Stomach smooth muscle (tissue), 2 donors: Measurements from ENCODE around the gene ATP11A.
"Not testable (repeated sequence)": the region's sequence is repeated elsewhere in the genome, so short reads cannot be mapped to it uniquely, and the experiment has no call there.

ENCODE experiments used
- H3K27ac ChIP-seq: one replicate; pipeline ENCODE4 v1.7.0; 2013; ENCODE audit warnings: mild to moderate bottlenecking, low read length, inconsistent platforms
- H3K27me3 ChIP-seq, 2 donors: one replicate each; pipeline ENCODE4 v1.7.0; 2013; ENCODE audit warnings: low read length in 2 of 2; ENCODE audit not compliant: insufficient read depth in 2 of 2, control insufficient read depth in 1 of 2
- H3K36me3 ChIP-seq, 2 donors: one replicate each; pipeline ENCODE4 v1.7.0; 2013; ENCODE audit warnings: low read length in 2 of 2; ENCODE audit not compliant: control insufficient read depth in 2 of 2, insufficient read depth in 2 of 2
- H3K4me1 ChIP-seq: one replicate; pipeline ENCODE4 v1.7.0; 2013; ENCODE audit warnings: low read length; ENCODE audit not compliant: control insufficient read depth, insufficient read depth
- H3K4me3 ChIP-seq, 2 donors: one replicate each; pipeline ENCODE4 v1.7.0; 2013; ENCODE audit warnings: low read length in 2 of 2
- H3K9ac ChIP-seq, 2 donors: one replicate each; pipeline ENCODE4 v1.7.0; 2013; ENCODE audit warnings: low read length in 2 of 2, mild to moderate bottlenecking in 1 of 2
- H3K9me3 ChIP-seq, 2 donors: one replicate each; pipeline ENCODE4 v1.7.0; 2013; ENCODE audit warnings: low read length in 2 of 2; ENCODE audit not compliant: control insufficient read depth in 2 of 2
- donor health status: healthy.
- donor health status: Pancreatic carcinoma.

The ATP11A gene

DNA sequence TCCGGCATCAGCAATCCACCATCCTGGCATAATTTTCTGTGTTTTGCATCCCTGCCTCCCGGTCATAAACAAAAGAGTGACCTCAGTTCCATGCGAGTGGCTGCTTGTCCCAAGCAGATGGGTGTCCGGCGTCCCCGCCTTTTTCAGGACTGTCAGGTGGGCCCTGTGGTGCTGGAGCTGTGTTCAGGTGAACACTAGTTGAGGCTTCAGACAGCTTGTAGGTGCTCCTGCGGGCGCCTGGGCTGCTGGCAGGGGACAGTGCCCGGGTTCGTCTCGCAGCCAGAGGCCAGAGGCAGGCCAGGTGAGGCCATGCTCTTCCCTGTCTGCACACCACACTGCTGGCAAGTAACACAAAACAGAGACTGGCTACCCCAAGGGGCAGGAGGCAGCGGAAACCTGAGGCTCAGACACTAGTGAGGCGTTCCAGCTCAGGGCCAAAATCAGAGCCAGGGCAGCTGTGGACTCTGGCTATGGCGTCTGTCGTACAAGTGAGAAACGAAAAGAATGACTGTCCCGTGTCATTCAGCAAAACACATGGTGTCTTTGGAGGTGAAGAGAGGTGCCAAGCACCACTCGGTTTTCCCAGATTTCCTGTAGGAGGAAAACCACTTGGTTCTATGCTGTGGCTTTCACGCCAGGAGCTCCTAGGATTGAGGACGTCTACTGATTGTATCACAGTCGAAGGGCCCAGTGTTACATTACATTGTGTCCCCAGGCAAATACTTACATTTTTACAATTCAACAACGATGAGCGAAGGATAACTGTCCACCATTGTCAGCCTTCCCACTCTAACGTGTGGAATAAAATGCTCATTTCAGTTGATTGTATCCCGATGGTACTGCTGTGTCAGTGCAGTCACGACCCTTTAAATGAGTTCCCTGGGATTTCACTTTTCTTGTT lies 104.0 kb downstream of the ATP11A start:
- no peaks in the 10 kb centered on the region for H3K9me3 ChIP-seq
- H3K4me1 ChIP-seq: no peaks in the 10 kb centered on the region
- peaks cover 0 to 2% of the 10 kb centered on the region in 2 donors for H3K36me3 ChIP-seq
- no peak overlapping the region for H3K27ac ChIP-seq
- H3K9ac ChIP-seq: no peak overlapping the region
- H3K27me3 ChIP-seq: no peaks in the 10 kb centered on the region
- no peak overlapping the region for H3K4me3 ChIP-seq

DNA sequence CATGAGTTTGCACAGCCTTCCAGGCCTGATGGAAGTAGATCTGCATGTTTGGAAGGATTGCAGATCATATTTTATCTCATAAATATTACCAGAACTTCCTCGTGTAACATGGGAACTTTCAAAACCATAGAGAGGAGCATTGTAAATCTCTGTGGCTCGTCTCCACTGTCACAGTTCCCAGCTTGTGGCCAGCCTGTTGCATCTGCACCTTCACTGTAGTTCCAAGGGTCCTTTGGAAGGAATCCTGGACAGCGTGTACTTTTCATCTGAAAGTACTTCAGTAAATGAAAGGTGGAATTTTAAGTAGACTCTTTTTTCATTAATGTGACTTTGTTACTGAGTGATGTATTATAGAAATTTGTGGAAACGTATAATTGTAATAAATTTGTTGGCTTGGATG lies 105.4 kb downstream of the ATP11A start:
- Histone ChIP-seq H3K4me1 (no peaks in the 10 kb centered on the region), H3K27ac (no peak overlapping the region), H3K27me3 (no peaks in the 10 kb centered on the region), H3K9ac (no peak overlapping the region), H3K36me3 (peaks cover 0 to 2% of the 10 kb centered on the region in 2 donors), H3K9me3 (no peaks in the 10 kb centered on the region), H3K4me3 (no peak overlapping the region)

DNA sequence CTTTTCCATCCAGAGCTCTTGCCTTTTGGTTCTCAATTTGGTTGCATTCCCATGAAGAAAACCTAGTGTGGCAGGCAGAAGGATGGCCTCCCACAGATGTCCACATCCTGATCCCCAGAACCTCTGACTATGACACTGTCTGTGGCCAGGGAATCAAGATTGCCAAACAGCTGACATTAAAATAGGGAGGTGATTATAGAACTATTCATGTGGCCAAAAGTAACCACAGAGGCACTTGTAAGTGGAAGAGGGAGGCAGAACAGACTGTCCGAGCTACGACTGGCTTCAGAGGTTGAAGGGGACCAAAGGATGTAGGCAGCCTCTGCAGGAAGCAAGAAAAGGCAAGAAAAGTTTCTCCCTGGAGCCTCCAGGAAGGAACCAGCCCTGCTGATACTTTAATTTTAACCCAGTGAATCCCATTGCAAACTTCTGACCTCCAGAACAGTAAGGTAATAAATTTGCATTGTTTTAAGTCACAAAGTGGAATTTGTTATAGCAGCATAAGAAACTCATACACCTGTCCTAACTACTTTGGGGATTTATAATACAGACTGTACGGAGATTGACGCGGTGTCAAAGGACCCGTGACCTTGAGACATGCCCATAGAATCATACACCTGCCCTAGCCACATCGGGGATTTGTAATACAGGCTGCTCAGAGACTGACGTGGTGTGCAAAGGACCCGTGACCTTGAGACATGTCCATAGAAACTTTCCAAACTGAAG lies 106.5 kb downstream of the ATP11A start:
- H3K9me3 ChIP-seq: no peaks in the 10 kb centered on the region
- H3K27me3 ChIP-seq: no peaks in the 10 kb centered on the region
- no peak overlapping the region for H3K4me3 ChIP-seq
- H3K4me1 ChIP-seq: no peaks in the 10 kb centered on the region
- no peak overlapping the region for H3K9ac ChIP-seq
- no peak overlapping the region for H3K27ac ChIP-seq
- H3K36me3 ChIP-seq: peaks cover 0 to 2% of the 10 kb centered on the region in 2 donors

- Histone ChIP-seq H3K27me3 (no peaks in the 10 kb centered on the region), H3K27ac (no peak overlapping the region), H3K9ac (no peak overlapping the region), H3K9me3 (no peaks in the 10 kb centered on the region), H3K4me1 (no peaks in the 10 kb centered on the region), H3K4me3 (no peak overlapping the region), H3K36me3 (no peaks in the 10 kb centered on the region)
Measured at GRCh38 chr13:112799394-112799793, 109.6 kb downstream of the ATP11A start.

DNA sequence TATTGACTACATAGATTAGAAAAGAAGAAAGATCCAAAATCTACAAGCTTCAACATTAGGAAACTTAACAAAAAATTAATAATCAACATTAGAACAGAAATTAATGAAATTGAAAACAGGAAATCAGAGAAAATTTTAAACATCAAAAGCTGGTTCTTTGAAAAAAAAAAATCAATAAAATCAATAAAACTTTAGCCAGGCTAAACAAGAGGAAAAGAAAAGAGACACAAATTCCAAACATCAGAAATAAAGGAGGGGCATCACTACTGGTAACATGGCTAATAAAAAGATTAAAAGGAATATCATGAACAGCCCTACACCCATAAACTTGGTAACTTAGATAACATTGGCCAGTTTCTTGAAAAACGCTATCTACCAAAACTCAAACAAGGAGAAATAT lies 110.2 kb downstream of the ATP11A start:
- Histone ChIP-seq H3K9ac (no peak overlapping the region), H3K4me1 (no peaks in the 10 kb centered on the region), H3K4me3 (no peak overlapping the region), H3K9me3 (no peaks in the 10 kb centered on the region), H3K36me3 (no peaks in the 10 kb centered on the region), H3K27me3 (no peaks in the 10 kb centered on the region), H3K27ac (no peak overlapping the region)

GRCh38 chr13:112800807-112801206 lies 111.0 kb downstream of the ATP11A start:
- H3K36me3 ChIP-seq, H3K4me3 ChIP-seq, H3K27ac ChIP-seq, H3K9me3 ChIP-seq, H3K9ac ChIP-seq, H3K4me1 ChIP-seq, H3K27me3 ChIP-seq: not testable (repeated sequence)

GRCh38 chr13:112802802-112803195 lies 113.0 kb downstream of the ATP11A start:
- H3K36me3 ChIP-seq: peaks cover 0 to 5% of the 10 kb centered on the region in 2 donors
- no peaks in the 10 kb centered on the region for H3K27me3 ChIP-seq
- H3K27ac ChIP-seq: no peak overlapping the region
- peaks cover 7% of the 10 kb centered on the region for H3K4me1 ChIP-seq
- H3K9ac ChIP-seq: no peak overlapping the region
- no peak overlapping the region for H3K4me3 ChIP-seq
- no peaks in the 10 kb centered on the region for H3K9me3 ChIP-seq

- H3K4me1 ChIP-seq: peaks cover 7% of the 10 kb centered on the region
- no peak overlapping the region for H3K27ac ChIP-seq
- no peak overlapping the region for H3K4me3 ChIP-seq
- H3K27me3 ChIP-seq: no peaks in the 10 kb centered on the region
- peaks cover 0 to 5% of the 10 kb centered on the region in 2 donors for H3K36me3 ChIP-seq
- H3K9ac ChIP-seq: no peak overlapping the region
- H3K9me3 ChIP-seq: no peaks in the 10 kb centered on the region
Measured at GRCh38 chr13:112803422-112803821, 113.6 kb downstream of the ATP11A start.

DNA sequence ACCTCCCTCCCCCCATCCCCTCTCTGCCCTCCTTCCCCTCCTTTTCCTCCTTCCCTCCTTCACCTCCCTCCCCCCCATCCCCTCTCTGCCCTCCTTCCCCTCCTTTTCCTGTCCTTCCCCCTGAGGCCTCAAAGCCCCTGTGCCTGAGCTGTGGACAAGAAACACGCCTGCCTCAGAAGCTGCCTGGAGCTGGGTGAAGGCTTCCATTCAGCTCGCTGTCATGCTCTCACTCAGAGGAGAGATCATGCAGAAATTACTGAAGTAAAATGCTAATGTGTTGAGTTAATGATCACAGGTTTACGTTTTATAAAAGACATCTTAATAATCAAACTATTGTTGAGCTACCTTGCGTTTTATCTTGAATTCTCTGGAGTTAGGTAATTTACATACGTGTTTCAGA lies 114.5 kb downstream of the ATP11A start:
- no peak overlapping the region for H3K4me3 ChIP-seq
- H3K9me3 ChIP-seq: no peaks in the 10 kb centered on the region
- H3K4me1 ChIP-seq: peaks cover 7% of the 10 kb centered on the region
- H3K36me3 ChIP-seq: peaks cover 3 to 5% of the 10 kb centered on the region in 2 donors
- no peak overlapping the region for H3K9ac ChIP-seq
- H3K27ac ChIP-seq: no peak overlapping the region
- H3K27me3 ChIP-seq: no peaks in the 10 kb centered on the region

DNA sequence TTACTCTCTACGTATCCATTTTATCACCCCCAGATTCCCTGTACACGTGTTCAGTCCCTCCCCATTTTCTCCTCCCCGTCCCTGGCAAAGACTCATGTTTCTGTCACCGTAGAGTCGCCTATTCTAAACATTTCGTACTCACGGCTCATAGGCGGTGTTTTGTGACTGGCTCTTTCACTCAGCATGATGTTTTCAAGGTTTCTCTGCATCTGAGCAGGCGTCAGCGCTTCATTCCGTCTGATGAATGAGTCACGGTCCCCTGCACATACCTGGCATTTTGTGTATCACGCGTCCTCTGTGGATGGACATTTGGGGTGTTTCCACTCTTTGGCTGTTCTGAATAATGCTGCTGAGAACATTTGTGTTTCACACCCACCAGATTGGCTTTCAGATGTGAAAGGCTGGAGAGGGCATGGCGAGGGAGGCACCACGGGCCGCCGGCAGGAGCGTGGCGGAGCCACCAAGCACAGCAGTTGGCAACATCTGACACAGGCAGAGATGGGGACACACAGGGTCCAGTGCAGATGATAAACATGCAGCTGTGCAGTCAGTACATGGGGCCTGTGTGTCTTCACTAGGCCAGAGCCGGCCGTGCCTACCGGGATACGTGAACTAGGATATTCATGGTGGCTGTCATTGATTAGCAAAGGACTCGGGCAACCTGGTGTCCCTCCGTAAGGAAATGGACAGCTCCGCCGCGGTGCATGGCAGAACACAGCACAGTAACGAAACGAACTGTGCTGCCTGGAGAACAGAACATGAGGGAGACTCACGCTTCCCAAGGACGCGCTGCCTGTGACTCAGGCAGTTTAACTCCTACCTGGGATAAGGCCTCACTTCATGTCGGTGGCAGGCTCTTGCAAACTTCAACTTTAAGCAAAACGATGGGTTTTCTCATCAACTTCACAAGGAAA lies 117.2 kb downstream of the ATP11A start:
- Histone ChIP-seq H3K36me3 (peaks cover 6 to 8% of the 10 kb centered on the region in 2 donors), H3K4me3 (no peak overlapping the region), H3K9me3 (no peaks in the 10 kb centered on the region), H3K27me3 (no peaks in the 10 kb centered on the region), H3K9ac (no peak overlapping the region), H3K4me1 (peaks cover 7% of the 10 kb centered on the region), H3K27ac (peak overlapping the region; percentile 31)
